Airway epithelial cell (primary cell): Measurements from ENCODE around the gene OR7A10. TPM values are rescaled to one million over a fixed set of nuclear protein-coding genes. Genes with fewer than 3 reads are reported as not detected.

Source experiments
- total RNA-seq: library from RNA; depleted of rRNA; stranded (reverse); fragments of >200 nt; gene quantifications from 2 replicates; pipeline ENCODE4 v1.2.3, GENCODE V29; 2015

Gene OR7A10
- not detected in 2 replicates for total RNA-seq

DNA sequence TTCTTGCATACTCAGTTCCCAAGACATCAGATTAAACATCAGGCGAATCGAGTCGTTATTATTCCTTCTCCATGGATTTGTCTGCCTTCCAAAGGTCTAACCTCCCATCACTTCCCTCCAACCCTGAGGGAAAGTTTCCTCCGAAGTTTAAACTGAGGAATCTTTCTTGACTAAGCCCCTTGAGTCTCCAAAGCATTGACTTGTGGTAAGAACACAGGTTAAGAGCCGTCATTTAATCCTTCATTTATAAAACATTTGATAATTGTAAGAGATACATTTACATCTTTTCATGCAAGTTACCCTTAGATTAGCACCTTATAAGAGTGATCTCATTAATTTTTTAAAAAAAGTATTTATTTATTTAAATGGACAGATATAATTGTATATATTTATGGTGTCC is at the start of gene OR7A10:
OR7A10 (minus strand) TSS at position 101 of the 400 bp plus-strand sequence. CDS start 7,045 bp downstream, outside the sequence.

DNA sequence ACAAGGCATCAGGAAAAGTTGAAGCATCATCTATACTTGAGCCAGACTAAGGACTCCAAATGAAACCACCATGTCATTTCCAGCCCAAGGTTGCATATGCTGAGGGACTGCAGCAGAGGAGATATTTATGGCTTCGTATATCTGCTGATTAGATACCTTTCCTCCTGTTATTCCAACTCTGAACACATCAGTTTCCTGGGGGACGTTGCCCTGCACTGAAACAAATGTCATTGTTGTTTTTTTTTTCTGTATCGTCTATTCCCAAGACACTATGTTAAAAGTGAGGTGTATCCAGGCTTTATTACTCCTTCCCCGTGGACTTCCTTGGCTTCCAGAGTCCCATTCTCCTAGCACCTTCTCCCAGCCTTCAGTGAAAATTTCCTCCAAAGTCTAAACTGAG is 37.3 kb upstream of the OR7A10 start, which contains the start of gene OR7A17:
OR7A17 (minus strand) TSS at position 101 of the 400 bp plus-strand sequence. CDS start 4,777 bp downstream, outside the sequence.

DNA sequence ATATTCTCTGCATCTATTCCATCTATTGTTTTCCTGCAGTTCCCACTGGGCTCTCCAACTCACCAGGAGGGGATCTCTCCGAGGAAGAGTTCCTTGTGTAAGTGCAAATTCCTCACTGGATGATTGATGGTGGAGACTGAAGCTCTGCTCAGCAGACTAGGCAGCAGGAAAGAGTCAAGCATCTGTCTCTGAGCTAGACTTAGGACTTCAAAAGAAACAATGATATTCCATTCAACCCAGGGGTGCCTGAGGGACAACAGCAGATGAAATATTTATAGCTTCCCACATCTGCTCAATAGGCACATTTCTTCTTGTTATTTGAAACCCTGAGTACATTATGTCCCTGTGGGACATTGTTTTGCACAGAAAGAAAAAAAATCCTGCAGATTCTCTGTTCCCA is 13.7 kb downstream of the OR7A10 start, which contains the start of the genes OR7A5 and OR7C1:
OR7A5 (minus strand) TSS at position 175 of the 400 bp plus-strand sequence. CDS start 6,944 bp downstream, outside the sequence.
OR7C1 (minus strand) TSS at position 175 of the 400 bp plus-strand sequence. CDS start 35,049 bp downstream, outside the sequence.

Other genes starting within 250 kb of the OR7A10 start
- not detected in 2 replicates for gene ADGRE3, start 174.1 kb downstream of the OR7A10 start, total RNA-seq
- 3.7 and 6.9 TPM in 2 replicates for gene ZNF333, start 158.9 kb downstream of the OR7A10 start, total RNA-seq
- 3.5 and 6.3 TPM in 2 replicates for gene ADGRE2, start 70.4 kb downstream of the OR7A10 start, total RNA-seq
- gene OR7A5, start 13.7 kb downstream of the OR7A10 start, total RNA-seq: not detected in 2 replicates
- 0.09 TPM in 1 of 2 replicates, not detected in the other for gene OR7C1, start 13.7 kb downstream of the OR7A10 start, total RNA-seq
- not detected in 2 replicates for gene OR7A17, start 37.2 kb upstream of the OR7A10 start, total RNA-seq
- not detected in 2 replicates for gene OR7C2, start 92.6 kb upstream of the OR7A10 start, total RNA-seq
- gene SLC1A6, start 130.9 kb upstream of the OR7A10 start, total RNA-seq: not detected in 2 replicates
- 0.07 TPM in 1 of 2 replicates, not detected in the other for gene CASP14, start 200.6 kb upstream of the OR7A10 start, total RNA-seq
- not detected in 2 replicates for gene OR1I1, start 233.3 kb upstream of the OR7A10 start, total RNA-seq